CD4-positive, alpha-beta T cell treated with Interleukin-6 at 100 ng/mL for 8 hours (primary cell): Measurements from ENCODE around the gene FNDC3B.
"Not testable (repeated sequence)": the region's sequence is repeated elsewhere in the genome, so short reads cannot be mapped to it uniquely, and the experiment has no call there.

Experiments used
- DNase-seq: peaks from one replicate; pipeline ENCODE4 v3.0.0-alpha.2; 2020; ENCODE audit warnings: mixed read lengths, low spot score

Gene FNDC3B

GRCh38 chr3:172342097-172342659 is 302.8 kb downstream of the FNDC3B start:
- no peak for DNase-seq

- no peak for DNase-seq
Observed at GRCh38 chr3:172343117-172343516, 303.7 kb downstream of the FNDC3B start.

DNA sequence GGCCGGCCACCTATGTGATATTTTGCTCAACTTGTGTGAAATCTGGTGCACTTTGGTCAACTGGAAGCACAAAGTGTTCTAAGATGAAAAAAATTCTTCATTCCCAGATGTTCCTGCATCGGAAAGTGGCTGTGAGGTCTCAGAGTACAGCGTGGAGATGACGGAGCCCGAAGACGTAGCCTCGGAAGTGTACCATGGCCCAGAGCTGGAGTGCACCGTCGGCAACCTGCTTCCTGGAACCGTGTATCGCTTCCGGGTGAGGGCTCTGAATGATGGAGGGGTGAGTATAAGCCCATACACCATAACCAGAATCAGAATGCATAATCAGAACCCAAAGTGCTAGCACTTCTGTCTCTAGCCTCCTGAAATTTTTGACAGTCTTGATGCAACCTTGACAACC is 304.6 kb downstream of the FNDC3B start:
- no peak for DNase-seq

- DNase-seq: no peak
Observed at GRCh38 chr3:172346161-172346560, 306.8 kb downstream of the FNDC3B start.

DNA sequence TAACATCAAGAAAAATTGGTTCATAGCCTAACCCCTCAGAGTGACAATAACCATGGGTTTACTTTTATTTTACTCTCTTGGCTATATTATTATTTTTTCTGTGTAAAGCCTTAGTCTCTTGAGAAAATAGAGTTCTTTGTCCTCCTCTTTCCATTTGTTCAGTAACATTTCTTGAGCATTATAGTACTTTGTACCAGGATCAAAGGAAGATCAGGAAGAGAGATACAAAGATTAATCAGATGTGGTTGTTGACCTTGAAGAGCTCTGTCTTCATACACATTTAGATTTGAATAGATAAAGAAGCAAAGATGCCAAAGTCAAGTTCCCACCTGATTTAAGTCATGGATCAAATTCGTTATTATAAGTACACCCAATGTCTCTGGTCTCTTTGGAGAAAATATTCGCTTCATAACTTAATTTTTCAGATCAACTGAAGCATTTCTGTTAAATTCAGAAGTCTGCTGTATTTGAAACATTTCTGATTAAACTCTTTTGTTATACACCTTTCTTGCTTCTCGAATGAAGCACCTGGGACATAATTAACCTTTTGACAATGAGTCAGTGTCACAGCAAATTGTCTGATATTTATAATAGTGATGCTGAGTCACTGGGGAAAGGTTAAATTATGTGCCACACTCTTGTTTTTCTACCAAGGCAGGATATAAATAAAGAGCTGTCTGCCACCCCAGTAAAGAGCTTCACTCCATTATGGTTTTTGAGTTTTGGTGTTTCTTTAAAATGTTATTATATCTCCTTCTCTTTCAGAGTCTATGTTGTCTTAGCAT is 308.7 kb downstream of the FNDC3B start:
- no peak for DNase-seq

DNA sequence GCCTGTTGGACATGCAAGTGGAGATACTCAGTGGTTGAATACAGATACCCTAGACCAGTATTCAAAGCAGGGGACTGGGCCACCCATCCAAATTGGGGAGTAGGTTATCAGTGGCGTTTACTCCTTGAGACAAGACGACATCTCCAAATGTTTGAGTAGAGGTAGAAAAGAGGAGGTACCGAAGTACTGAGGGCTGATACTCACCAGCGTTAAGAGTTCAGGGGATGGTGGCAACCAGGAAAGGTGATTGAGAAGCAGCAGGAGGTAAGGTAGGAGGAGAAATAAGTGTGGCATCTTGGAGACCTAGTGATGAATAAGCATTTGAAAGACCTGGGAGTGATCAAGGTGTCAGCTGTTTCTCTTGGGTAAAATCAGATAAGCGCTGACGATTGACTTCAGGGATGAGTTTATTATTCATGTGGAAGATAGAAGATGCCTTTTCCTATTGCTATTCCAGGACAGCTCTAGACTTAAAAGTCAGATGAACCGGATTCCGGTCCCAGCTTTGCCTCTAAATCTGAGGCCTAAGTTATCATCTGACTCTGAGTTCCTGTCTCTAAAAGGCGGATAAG is 312.6 kb downstream of the FNDC3B start:
- no peak for DNase-seq

DNA sequence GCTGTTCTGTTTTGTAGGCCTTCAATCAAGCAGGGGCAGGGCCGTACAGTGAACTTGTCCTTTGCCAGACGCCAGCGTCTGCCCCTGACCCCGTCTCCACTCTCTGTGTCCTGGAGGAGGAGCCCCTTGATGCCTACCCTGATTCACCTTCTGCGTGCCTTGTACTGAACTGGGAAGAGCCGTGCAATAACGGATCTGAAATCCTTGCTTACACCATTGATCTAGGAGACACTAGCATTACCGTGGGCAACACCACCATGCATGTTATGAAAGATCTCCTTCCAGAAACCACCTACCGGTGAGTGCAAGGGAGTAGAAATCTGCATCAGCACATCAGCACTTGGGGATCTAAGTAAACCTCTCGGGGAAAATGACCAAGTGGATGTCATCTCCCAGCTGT is 313.4 kb downstream of the FNDC3B start:
- no peak for DNase-seq

DNA sequence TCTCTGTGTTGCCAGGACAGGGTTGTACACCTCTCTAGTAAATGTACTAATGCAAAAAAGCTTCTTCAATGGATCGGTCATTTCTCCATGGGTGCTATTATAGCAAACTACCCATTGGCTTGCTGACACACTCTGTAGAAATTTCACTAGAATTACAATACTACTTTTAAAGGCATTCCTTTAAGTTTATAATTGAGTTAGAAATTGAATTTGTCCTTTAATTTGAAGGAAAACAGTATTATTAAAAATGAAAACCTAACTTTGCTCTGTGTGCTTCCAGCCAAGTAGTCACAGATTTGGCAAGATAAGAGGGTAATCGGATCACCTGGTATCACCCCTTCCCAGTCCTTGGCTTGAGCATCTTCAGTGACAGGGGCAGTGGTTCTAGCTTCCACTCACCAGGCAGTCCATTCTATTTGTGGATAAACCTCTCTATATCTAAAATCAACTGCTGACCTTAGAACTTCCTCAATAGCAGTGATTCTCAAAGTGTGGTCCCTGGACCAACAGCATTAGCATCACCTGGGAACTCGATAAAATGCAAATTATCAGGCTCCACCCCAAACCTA is 315.6 kb downstream of the FNDC3B start:
- DNase-seq: no peak

GRCh38 chr3:172355836-172356235 is 316.5 kb downstream of the FNDC3B start:
- no peak for DNase-seq

DNA sequence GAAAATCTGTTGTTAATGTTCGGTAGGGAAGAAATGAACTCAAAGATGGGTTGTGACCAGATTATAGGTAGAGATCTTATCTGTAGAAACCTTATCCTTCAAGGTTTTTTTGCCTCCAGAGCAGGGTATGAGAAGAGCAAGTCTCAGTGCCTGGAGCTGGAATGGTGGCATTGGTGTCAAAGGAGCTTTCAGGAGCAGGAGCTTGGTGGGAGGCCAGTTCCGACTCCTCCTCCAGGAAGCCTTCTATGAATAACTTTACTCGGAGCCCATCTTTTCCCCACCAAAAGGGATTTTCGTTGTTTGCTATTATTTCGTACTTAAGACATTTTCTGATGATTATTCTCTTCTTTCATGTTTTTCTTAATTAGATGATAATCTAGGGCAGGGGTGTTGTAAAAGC is 317.0 kb downstream of the FNDC3B start:
- DNase-seq: no peak

DNA sequence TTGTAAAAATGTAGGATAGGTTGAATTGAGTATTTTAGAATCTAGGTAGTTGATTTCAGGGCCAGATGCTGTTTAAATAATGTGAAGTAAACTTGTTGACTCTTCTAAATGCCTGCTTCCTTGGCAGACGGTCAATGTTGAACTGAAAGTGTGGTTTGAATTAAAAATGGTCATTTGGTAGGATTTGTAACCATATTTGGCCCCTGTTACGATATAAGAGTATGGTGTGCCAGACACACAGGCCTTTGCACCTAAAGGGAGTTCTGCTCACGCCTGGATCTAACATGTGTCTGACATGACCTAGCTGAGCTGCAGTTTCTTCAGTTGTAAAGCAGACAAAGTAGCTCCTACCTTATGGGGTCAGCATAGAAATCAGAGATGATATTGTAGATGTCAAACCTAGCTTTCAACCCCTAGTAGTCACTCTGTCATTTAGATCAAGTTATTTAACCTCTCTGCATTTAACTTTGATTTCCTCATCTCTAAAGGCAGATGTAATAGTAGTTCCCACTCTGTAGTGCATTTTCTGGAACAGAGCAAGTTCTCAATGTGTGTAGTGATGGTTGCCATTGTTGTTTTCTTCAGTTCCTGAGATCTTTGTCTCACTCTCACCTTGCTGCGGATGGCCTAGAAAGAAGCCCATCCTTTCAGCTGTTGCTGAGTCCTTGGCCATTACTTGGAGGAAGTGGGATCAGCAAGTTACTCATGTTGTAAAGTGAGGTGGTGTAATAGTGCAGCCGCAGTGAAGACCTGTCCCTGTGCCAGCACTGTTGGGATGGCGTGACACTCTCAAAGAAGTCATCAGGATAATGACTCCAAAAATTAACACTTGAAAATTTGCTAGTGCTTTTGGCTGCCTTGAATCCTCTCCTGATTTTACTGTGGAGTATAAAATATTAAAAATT is 318.7 kb downstream of the FNDC3B start:
- no peak for DNase-seq

DNA sequence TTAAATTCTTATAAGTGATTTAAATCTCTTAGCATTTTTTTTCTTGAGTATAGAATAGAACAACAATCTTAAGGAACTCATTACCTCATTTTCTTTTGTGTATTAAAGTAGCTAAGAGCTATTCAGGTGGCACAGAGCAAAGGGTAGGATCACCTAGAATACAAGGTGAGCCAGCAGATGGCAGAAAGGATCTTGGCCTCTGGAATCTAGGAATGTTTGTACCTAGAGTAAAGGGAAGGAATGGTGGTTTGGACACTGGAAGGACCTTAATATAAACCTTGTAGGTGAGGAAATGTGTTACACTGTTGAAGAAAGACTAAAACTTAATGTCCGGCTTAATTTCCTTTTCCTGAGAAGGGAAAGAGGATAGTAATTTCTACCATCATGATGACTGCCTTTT is 319.9 kb downstream of the FNDC3B start:
- no peak for DNase-seq

DNA sequence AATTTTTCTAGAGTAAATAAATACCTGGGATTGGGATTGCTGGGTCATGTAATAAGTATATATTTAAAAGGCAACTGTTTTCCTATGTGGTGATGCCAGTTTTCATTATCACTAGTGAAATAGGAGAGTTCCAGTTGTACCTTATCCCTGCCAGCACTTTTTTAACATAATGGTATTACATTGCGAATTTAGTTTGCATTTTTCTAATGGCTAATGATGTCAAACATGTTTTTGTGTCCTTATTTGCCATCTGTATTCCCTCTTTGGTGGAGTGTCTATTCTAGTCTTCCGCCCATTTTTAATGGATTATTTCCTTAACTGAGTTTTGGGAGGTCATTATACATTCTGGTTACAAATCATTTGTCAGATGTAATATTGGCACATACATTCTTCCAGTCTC is 320.6 kb downstream of the FNDC3B start:
- no peak for DNase-seq

GRCh38 chr3:172362583-172362982 is 323.2 kb downstream of the FNDC3B start:
- no peak for DNase-seq

GRCh38 chr3:172364374-172365027 is 325.1 kb downstream of the FNDC3B start:
- no peak for DNase-seq

DNA sequence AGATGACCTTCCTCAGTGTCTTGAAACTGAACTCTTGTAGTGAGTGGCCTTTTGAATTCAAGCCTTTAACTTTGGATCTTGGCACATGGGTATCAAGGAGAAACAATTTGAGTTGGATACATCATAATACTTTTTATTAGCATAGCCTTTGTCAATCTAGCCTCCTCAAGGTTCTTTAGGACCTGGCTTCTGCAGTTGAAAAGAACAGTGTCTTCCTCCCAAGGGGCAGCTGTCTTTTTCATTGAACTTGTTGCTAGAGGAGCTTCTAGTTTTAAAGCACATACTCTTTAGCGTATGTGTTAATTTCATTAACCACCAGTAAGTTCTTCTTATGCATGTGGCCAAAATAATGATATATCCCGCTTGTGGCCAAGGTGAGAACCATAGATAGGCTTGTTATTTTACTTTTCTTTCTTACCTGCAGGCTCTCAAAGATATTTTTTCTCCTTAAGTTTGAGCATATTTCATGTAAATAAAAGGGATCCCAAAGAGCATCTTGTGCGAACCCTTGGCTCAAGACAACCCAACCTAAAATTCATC is 325.7 kb downstream of the FNDC3B start:
- DNase-seq: no peak

DNA sequence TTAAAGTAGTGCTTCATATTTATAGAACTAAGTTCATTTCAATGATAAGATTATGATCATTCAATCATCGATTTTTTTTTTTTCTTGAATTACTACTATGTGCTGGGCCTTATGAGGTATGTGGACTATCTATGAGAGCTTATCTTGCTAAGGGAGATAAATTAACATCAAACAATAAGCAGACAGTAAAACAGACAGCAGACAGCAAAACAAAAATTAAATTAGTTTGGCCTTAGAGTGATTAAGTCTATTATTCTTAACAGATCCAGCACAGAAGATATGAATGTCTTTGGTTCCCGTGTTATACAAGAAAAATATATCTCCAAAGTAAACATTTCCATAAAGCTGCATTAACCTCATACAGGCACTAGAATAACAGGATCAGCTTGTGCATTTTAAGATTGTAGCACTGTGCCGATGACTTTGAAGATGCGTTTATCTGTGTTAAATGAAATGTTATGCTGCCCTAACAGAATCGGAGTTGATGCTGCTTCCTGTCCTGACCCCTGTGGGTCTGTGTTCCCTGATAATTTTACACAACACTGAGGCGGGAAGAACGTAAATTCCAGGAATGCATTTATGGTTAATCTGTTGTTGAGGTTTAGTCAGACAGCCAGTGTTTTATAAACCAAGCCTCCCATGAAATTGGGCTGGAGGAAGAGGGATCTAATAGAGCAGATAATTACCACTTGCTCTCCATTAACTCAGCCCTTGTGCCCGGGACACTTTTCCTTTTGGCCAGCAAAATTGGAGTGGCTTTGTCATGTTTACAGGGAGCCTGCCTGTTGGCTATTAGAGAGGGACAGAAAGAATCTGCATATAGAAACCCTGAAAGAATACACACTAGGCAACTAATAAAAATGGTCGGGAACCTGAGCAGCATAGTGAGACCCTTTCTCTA is 328.1 kb downstream of the FNDC3B start:
- no peak for DNase-seq

DNA sequence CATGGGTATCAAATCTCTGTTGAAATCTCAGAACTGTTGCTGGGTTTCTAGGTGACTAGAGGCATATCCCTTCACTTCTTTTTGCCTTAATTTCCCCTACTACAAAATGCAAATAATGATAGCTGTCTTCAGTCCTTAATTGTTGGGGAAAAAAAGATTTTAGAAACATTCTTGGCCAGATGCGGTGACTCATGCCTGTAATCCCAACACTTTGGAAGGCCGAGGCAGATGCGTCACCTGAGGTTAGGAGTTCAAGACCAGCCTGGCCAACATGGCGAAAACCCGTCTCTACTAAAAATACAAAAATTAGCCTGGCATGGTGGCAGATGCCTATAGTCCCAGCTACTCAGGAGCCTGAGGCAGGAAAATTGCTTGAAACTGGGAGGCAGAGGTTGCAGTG is 329.2 kb downstream of the FNDC3B start:
- DNase-seq: not testable (repeated sequence)

DNA sequence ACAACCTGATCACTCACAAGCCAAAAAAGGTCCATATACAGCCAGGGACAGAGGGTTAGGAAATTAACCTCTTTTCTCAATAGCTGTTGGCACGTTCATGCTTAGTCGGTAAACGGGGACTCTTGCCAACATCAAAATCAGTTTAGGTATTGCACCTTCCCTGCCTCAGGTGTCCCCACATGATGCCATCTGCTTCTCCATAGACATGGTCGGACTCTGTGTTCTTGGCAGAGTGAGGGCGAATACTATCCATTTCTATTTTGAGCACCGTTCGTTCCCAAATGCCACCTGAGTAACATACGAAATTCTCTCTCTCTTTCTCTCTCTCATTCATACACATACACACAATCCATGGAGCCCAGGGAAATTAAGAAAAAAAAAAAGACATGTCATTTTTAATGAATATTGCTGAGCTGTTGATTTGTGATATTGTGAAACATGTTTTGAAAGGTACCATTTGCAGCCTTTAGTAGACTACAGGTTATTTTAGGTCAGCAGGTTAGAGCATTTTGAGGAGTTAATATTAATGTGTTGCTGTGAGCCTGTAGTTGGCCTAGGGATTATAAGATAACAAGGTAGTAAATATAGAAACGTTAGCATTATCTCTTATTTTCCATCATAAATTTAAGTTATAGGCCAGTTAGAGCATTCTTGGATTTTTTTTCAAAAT is 330.3 kb downstream of the FNDC3B start:
- no peak for DNase-seq

GRCh38 chr3:172370419-172370818 is 331.0 kb downstream of the FNDC3B start:
- DNase-seq: no peak
